ENCODE results near the gene PARD3B.
A peak's percentile ranks its signal among the peaks of the same experiment; 100 is the strongest.
"Not testable (repeated sequence)": the region's sequence is repeated elsewhere in the genome, so short reads cannot be mapped to it uniquely, and the experiment has no call there.

The PARD3B gene

GRCh38 chr2:204542982-204543608 is 2.2 kb upstream of the PARD3B start:
- Histone ChIP-seq H3K4me3 (no peak overlapping the region), H3K27ac (no peak overlapping the region)
- no peak for TF ChIP-seq CTCF (IDR thresholded peaks at IDR 0.05)
- DNase-seq (ENCODE audit: low spot score): no peak

- Histone ChIP-seq H3K4me3 (peak overlapping the region; percentile 89), H3K27ac (peak overlapping the region; percentile 88 to 91)
- no peak for DNase-seq (ENCODE audit: low spot score)
- no peak for TF ChIP-seq CTCF (IDR thresholded peaks at IDR 0.05)
Observed at GRCh38 chr2:204545861-204546735, 823 bp downstream of the PARD3B start.

- Histone ChIP-seq H3K4me3 (no peak overlapping the region), H3K27ac (peak overlapping the region; percentile 54 to 59)
- TF ChIP-seq CTCF (IDR thresholded peaks at IDR 0.05): no peak
- no peak for DNase-seq (ENCODE audit: low spot score)
Observed at GRCh38 chr2:204550751-204551511, 5.7 kb downstream of the PARD3B start.

- no peak for TF ChIP-seq CTCF (IDR thresholded peaks at IDR 0.05)
- Histone ChIP-seq H3K27ac (peak overlapping the region in 1 of 2 donors; percentile 59), H3K4me3 (no peak overlapping the region)
- no peak for DNase-seq (ENCODE audit: low spot score)
Observed at GRCh38 chr2:204551512-204551863, 6.2 kb downstream of the PARD3B start.

GRCh38 chr2:204557604-204558003 is 12.3 kb downstream of the PARD3B start:
- TF ChIP-seq CTCF (IDR thresholded peaks at IDR 0.05): no peak
- DNase-seq (ENCODE audit: low spot score): no peak
- Histone ChIP-seq H3K4me3 (no peak overlapping the region), H3K27ac (no peak overlapping the region)

GRCh38 chr2:204559358-204559757 is 14.1 kb downstream of the PARD3B start:
- not testable (repeated sequence) for H3K27ac ChIP-seq; DNase-seq (ENCODE audit: low spot score); H3K4me3 ChIP-seq

- H3K27ac ChIP-seq: no peak overlapping the region
- no peak for TF ChIP-seq CTCF (IDR thresholded peaks at IDR 0.05)
- no peak overlapping the region for H3K4me3 ChIP-seq
- DNase-seq (ENCODE audit: low spot score): no peak
Observed at GRCh38 chr2:204560902-204561301, 15.6 kb downstream of the PARD3B start.
